Caco-2 (cell line): Measurements from ENCODE around the gene GLCCI1. TPM values are rescaled to one million over a fixed set of nuclear protein-coding genes. Genes with fewer than 3 reads are reported as not detected.

ENCODE experiments used
- BruUV-seq: library from RNA; stranded (reverse); fragments of 400-500 nt; replicated peaks from 2 replicates; lab custom pipeline; 2021; lab: Mats Ljungman, UMichigan
- CTCF ChIA-PET: fragments of 300-600 bp; sonication (Branson Sonifier 250); formaldehyde crosslinking; loops from one replicate; lab custom pipeline; 2022; ENCODE audit warnings: antibody characterized with exemption; lab: Charles Lee
- POLR2A ChIA-PET: fragments of 300-600 bp; sonication (Branson Sonifier 250); formaldehyde crosslinking; loops from one replicate; lab custom pipeline; 2022; ENCODE audit warnings: antibody characterized with exemption; lab: Charles Lee
- DNase-seq, 2 experiments: peaks; one replicate each; pipeline versions ENCODE4 v3.0.0 to v3.0.0-alpha.2; 2020 to 2022
- H3K27me3 ChIP-seq: replicated peaks from 2 replicates; pipeline ENCODE4 v1.6.0; 2011; ENCODE audit warnings: low read length; ENCODE audit not compliant: control insufficient read depth, insufficient read depth
- H3K36me3 ChIP-seq: 2 replicates; pipeline ENCODE4 v1.5.1; 2011; ENCODE audit warnings: low read length; ENCODE audit not compliant: control insufficient read depth, insufficient read depth
- H3K4me1 ChIP-seq: fragments of 250-450 bp; sonication (Bioruptor Pico); 2 replicates; pipeline ENCODE4 v1.5.1; 2020; ENCODE audit warnings: mild to moderate bottlenecking
- H3K4me3 ChIP-seq: 2 replicates; pipeline ENCODE4 v1.5.1; 2011; ENCODE audit warnings: low read depth, mild to moderate bottlenecking, control low read depth, low read length
- H3K9me3 ChIP-seq: fragments of 250-450 bp; sonication (Bioruptor Pico); 2 replicates; pipeline ENCODE4 v1.5.1; 2020; ENCODE audit warnings: mild to moderate bottlenecking, moderate library complexity
- H3K27ac Mint-ChIP-seq: one replicate; pipeline ENCODE4 v1.8.0; 2022; ENCODE audit warnings: mixed read lengths; ENCODE audit not compliant: unreplicated experiment
- H3K27me3 Mint-ChIP-seq: one replicate; pipeline ENCODE4 v1.8.0; 2022; ENCODE audit warnings: mixed read lengths; ENCODE audit not compliant: insufficient read depth, unreplicated experiment
- H3K36me3 Mint-ChIP-seq: one replicate; pipeline ENCODE4 v1.8.0; 2022; ENCODE audit warnings: mild to moderate bottlenecking, mixed read lengths; ENCODE audit not compliant: insufficient read depth, unreplicated experiment
- H3K4me1 Mint-ChIP-seq: one replicate; pipeline ENCODE4 v1.8.0; 2022; ENCODE audit warnings: low read depth, mixed read lengths; ENCODE audit not compliant: unreplicated experiment
- H3K4me3 Mint-ChIP-seq: one replicate; pipeline ENCODE4 v1.8.0; 2022; ENCODE audit warnings: mild to moderate bottlenecking, moderate library complexity, mixed read lengths; ENCODE audit not compliant: unreplicated experiment
- H3K9me3 Mint-ChIP-seq: one replicate; pipeline ENCODE4 v1.8.0; 2022; ENCODE audit warnings: mixed read lengths; ENCODE audit not compliant: unreplicated experiment
- intact Hi-C: fragments of 100-400 bp; cut with micrococcal nuclease; formaldehyde crosslinking; loops from one replicate; pipeline ENCODE4 v1.10.0; 2022; ENCODE audit not compliant: unreplicated experiment
- total RNA-seq: library from RNA; stranded (reverse); gene quantifications from 2 replicates; pipeline ENCODE4 v1.2.3, GENCODE V29; 2022
- TF ChIP-seq, protein P1 (sequence below), 2 experiments: fragments of 200-600 bp in 1 of 2; IDR thresholded peaks; 1 replicate in 1 of 2; 2 replicates in 1 of 2; pipeline versions ENCODE4 v1.5.1 to v1.8.0; 2011 to 2022; ENCODE audit warnings: antibody characterized with exemption in 1 of 2, control low read depth in 1 of 2, inconsistent platforms in 1 of 2, low read depth in 1 of 2, low read length in 1 of 2, mild to moderate bottlenecking in 1 of 2, moderate library complexity in 1 of 2; ENCODE audit not compliant: insufficient read depth in 1 of 2, severe bottlenecking in 1 of 2, unreplicated experiment in 1 of 2

Gene GLCCI1
- total RNA-seq, 1 experiment from 2014 or later: 18.8 TPM

DNA sequence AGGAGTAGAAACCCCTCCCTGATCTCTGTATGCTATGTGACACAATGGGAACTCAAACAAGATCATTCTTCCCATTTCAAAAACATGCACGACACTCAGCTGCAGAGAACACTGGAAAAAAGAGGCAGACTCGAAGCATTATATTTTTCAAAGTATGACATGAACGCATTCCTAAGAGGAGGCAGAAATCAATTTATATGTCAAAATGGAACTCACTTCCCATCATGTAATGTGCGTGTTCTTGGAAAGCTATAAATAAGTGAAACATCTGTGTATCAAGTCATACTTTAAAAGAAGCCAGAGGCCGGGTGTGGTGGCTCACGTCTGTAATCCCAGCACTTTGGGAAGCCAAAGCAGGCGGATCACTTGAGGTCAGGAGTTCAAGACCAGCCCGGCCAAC lies 150.7 kb downstream of the GLCCI1 start:
- CTCF ChIA-PET: no interaction called here
- no peak overlapping the region for H3K4me3 Mint-ChIP-seq
- no peaks in the 10 kb centered on the region for H3K9me3 ChIP-seq
- H3K4me1 Mint-ChIP-seq: no peaks in the 10 kb centered on the region
- no peaks in the 10 kb centered on the region for H3K4me1 ChIP-seq
- no peaks in the 10 kb centered on the region for H3K36me3 Mint-ChIP-seq
- H3K4me3 ChIP-seq: no peak overlapping the region
- TF ChIP-seq, protein P1, sequence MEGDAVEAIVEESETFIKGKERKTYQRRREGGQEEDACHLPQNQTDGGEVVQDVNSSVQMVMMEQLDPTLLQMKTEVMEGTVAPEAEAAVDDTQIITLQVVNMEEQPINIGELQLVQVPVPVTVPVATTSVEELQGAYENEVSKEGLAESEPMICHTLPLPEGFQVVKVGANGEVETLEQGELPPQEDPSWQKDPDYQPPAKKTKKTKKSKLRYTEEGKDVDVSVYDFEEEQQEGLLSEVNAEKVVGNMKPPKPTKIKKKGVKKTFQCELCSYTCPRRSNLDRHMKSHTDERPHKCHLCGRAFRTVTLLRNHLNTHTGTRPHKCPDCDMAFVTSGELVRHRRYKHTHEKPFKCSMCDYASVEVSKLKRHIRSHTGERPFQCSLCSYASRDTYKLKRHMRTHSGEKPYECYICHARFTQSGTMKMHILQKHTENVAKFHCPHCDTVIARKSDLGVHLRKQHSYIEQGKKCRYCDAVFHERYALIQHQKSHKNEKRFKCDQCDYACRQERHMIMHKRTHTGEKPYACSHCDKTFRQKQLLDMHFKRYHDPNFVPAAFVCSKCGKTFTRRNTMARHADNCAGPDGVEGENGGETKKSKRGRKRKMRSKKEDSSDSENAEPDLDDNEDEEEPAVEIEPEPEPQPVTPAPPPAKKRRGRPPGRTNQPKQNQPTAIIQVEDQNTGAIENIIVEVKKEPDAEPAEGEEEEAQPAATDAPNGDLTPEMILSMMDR (IDR thresholded peaks at IDR 0.05; ENCODE audit: insufficient read depth in 1 of 2, low read depth in 1 of 2, low read length in 1 of 2, severe bottlenecking in 1 of 2, unreplicated experiment in 1 of 2): no peak
- no peaks in the 10 kb centered on the region for H3K36me3 ChIP-seq
- intact Hi-C loops: no loop called here
- no peak overlapping the region for H3K27ac Mint-ChIP-seq
- no peaks in the 10 kb centered on the region for H3K9me3 Mint-ChIP-seq
- BruUV-seq: no TSS peak
- H3K27me3 ChIP-seq: no peaks in the 10 kb centered on the region
- POLR2A ChIA-PET: no interaction called here
- H3K27me3 Mint-ChIP-seq: no peaks in the 10 kb centered on the region
- no peak for DNase-seq

DNA sequence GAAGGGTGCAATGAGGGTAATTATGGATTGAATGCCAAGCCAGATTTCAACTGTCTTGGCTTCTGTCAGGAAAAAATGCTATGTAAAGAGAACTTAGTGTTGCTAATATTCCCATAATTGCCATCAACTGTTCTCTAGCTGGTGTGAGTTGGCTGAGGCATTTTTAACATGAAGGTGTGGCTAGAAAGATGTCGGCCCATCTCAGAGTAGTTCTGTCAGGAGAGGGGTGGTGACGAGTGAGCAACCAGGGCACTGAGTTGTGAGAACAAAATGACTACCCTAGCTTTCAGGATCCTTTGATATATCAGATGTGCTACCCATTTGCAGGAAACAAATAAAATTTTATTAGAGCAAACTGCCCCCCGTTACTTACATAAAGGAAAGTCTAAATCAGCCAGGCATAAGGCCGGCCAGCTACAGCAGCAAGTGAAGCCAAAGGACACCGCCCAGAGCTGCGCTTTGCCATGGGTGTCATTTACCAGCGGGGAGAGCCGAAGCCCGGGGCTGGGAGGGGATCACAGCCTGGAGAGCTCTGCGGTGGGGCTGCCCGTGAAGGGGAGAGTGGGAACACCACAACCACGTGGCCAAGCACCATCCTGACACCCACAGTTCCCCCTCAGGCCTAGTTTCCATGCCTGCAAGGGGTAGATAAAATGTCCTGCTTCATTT lies 151.9 kb downstream of the GLCCI1 start:
- Mint-ChIP-seq H3K9me3 (no peaks in the 10 kb centered on the region), H3K27ac (no peak overlapping the region), H3K36me3 (no peaks in the 10 kb centered on the region), H3K4me1 (no peaks in the 10 kb centered on the region), H3K4me3 (no peak overlapping the region), H3K27me3 (no peaks in the 10 kb centered on the region)
- ChIA-PET POLR2A (no interaction called here), CTCF (no interaction called here)
- intact Hi-C loops: no loop called here
- TF ChIP-seq, protein P1 (IDR thresholded peaks at IDR 0.05; ENCODE audit: insufficient read depth in 1 of 2, low read depth in 1 of 2, low read length in 1 of 2, severe bottlenecking in 1 of 2, unreplicated experiment in 1 of 2): no peak
- Histone ChIP-seq H3K27me3 (no peaks in the 10 kb centered on the region), H3K36me3 (no peaks in the 10 kb centered on the region), H3K9me3 (no peaks in the 10 kb centered on the region), H3K4me3 (no peak overlapping the region), H3K4me1 (no peaks in the 10 kb centered on the region)
- DNase-seq: no peak
- BruUV-seq: no TSS peak

DNA sequence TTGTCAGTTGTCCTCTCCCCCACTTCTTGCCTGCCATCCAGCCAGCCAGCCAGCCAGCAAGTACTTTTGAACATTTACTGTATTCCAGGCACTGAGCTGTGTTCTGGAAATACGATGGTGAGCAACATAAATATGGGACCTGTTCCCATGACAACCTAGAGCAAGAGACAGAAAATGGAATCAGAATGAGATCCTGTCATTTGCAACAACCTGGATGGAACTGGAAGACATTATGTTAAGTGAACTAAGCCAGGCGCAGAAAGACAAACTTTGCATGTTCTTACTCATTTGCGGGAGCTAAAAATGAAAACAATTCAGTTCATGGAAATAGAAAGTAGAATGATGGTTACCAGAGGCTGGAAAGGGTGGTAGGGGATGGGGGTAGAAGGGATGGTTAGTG lies 152.6 kb downstream of the GLCCI1 start:
- H3K9me3 Mint-ChIP-seq: no peaks in the 10 kb centered on the region
- H3K27ac Mint-ChIP-seq: no peak overlapping the region
- BruUV-seq: no TSS peak
- TF ChIP-seq, protein P1 (IDR thresholded peaks at IDR 0.05; ENCODE audit: insufficient read depth in 1 of 2, low read depth in 1 of 2, low read length in 1 of 2, severe bottlenecking in 1 of 2, unreplicated experiment in 1 of 2): no peak
- H3K36me3 Mint-ChIP-seq: no peaks in the 10 kb centered on the region
- no peak overlapping the region for H3K4me3 ChIP-seq
- intact Hi-C loops: no loop called here
- no peaks in the 10 kb centered on the region for H3K27me3 ChIP-seq
- H3K36me3 ChIP-seq: no peaks in the 10 kb centered on the region
- H3K27me3 Mint-ChIP-seq: no peaks in the 10 kb centered on the region
- POLR2A ChIA-PET: no interaction called here
- H3K9me3 ChIP-seq: no peaks in the 10 kb centered on the region
- no peaks in the 10 kb centered on the region for H3K4me1 Mint-ChIP-seq
- no peak overlapping the region for H3K4me3 Mint-ChIP-seq
- H3K4me1 ChIP-seq: no peaks in the 10 kb centered on the region
- CTCF ChIA-PET: no interaction called here
- DNase-seq: no peak
